Endothelial cell of umbilical vein (primary cell): Measurements from ENCODE around the gene MYH14.

Experiments used
- EZH2 ChIP-seq: IDR thresholded peaks from 2 replicates; pipeline ENCODE4 v1.6.1; 2012; ENCODE audit warnings: borderline replicate concordance, low read depth, mild to moderate bottlenecking, moderate library complexity, low read length, inconsistent platforms; ENCODE audit not compliant: severe bottlenecking
- GATA2 ChIP-seq: IDR thresholded peaks from 2 replicates; pipeline ENCODE4 v1.7.0; 2011; ENCODE audit warnings: low read depth, mild to moderate bottlenecking, moderate library complexity, mixed read lengths, low read length; ENCODE audit not compliant: insufficient read length, insufficient read depth
- JUN ChIP-seq: IDR thresholded peaks from 2 replicates; pipeline ENCODE4 v1.6.1; 2011; ENCODE audit warnings: borderline replicate concordance, low read depth; ENCODE audit not compliant: insufficient read length, insufficient read depth
- POLR2A ChIP-seq: IDR thresholded peaks from 2 replicates; pipeline ENCODE4 v1.6.1; 2012; ENCODE audit warnings: low read depth, mild to moderate bottlenecking, control low read depth, low read length
- POLR2AphosphoS5 ChIP-seq: IDR thresholded peaks from 2 replicates; pipeline ENCODE4 v1.6.1; 2012; ENCODE audit warnings: low read depth, mild to moderate bottlenecking, control low read depth, low read length, moderate library complexity; ENCODE audit not compliant: insufficient read depth
- TF ChIP-seq, protein P1 (sequence below), 2 donors: IDR thresholded peaks; 1 replicate in 1 of 2; 2 replicates in 1 of 2; pipeline ENCODE4 v1.5.1; 2011; ENCODE audit warnings: low read length in 2 of 2, mild to moderate bottlenecking in 2 of 2, moderate library complexity in 2 of 2, control low read depth in 1 of 2, inconsistent platforms in 1 of 2, low read depth in 1 of 2; ENCODE audit not compliant: insufficient read depth in 1 of 2; ENCODE audit errors: extremely low read depth in 1 of 2
- TF ChIP-seq, protein P2 (sequence below): IDR thresholded peaks from 2 replicates; pipeline ENCODE4 v1.6.1; 2011; ENCODE audit not compliant: insufficient read depth, insufficient read length

DNA sequence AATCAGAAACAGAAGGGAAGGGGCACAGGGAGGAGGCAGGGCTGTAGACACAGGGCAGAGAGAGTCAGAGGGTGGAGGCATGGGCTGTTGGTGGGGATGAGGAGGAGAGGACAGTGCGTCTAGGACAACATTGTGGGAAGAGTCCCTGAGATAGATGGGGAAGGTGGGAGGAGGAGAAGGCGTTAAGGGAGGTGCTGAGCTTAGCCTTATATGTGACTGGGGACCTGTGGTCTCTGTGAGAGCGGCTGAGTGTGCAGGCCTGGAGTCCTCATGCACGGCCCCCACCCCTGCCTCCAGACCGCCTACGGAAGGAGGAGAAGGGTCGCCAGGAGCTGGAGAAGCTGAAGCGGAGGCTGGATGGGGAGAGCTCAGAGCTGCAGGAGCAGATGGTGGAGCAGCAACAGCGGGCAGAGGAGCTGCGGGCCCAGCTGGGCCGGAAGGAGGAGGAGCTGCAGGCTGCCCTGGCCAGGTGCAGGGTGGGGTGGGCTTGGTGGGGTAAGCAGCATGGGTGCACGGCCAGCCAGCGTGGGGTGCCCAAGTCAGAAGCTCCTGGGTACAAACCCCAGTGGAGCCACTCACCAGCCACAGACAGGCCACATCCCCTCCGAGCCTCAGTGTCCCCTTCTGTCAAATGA, 69.0 kb downstream of the MYH14 start:
- TF ChIP-seq, protein P1, sequence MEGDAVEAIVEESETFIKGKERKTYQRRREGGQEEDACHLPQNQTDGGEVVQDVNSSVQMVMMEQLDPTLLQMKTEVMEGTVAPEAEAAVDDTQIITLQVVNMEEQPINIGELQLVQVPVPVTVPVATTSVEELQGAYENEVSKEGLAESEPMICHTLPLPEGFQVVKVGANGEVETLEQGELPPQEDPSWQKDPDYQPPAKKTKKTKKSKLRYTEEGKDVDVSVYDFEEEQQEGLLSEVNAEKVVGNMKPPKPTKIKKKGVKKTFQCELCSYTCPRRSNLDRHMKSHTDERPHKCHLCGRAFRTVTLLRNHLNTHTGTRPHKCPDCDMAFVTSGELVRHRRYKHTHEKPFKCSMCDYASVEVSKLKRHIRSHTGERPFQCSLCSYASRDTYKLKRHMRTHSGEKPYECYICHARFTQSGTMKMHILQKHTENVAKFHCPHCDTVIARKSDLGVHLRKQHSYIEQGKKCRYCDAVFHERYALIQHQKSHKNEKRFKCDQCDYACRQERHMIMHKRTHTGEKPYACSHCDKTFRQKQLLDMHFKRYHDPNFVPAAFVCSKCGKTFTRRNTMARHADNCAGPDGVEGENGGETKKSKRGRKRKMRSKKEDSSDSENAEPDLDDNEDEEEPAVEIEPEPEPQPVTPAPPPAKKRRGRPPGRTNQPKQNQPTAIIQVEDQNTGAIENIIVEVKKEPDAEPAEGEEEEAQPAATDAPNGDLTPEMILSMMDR (IDR thresholded peaks at IDR 0.05; ENCODE audit: extremely low read depth in 1 of 2, insufficient read depth in 1 of 2, low read depth in 1 of 2, low read length in 2 of 2), result no peak
- TF ChIP-seq EZH2 (no peak), POLR2A (no peak), JUN (no peak), POLR2AphosphoS5 (no peak), GATA2 (no peak)
- TF ChIP-seq, protein P2, sequence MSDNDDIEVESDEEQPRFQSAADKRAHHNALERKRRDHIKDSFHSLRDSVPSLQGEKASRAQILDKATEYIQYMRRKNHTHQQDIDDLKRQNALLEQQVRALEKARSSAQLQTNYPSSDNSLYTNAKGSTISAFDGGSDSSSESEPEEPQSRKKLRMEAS, result no peak
